AG09319 (cell line): ENCODE measurements around the gene HOXA3.

Source experiments
- DNase-seq: peaks from one replicate; pipeline ENCODE4 v3.0.0-alpha.2; 2010; ENCODE audit warnings: low read depth; ENCODE audit errors: extremely low read depth
- TF ChIP-seq, protein P1 (sequence below): IDR thresholded peaks from 2 replicates; pipeline ENCODE4 v1.5.1; 2011; ENCODE audit warnings: low read depth, mild to moderate bottlenecking, inconsistent platforms, low read length, moderate library complexity

HOXA3 gene

GRCh38 chr7:27187475-27188385 is 35.3 kb upstream of the HOXA3 start:
- TF ChIP-seq, protein P1, sequence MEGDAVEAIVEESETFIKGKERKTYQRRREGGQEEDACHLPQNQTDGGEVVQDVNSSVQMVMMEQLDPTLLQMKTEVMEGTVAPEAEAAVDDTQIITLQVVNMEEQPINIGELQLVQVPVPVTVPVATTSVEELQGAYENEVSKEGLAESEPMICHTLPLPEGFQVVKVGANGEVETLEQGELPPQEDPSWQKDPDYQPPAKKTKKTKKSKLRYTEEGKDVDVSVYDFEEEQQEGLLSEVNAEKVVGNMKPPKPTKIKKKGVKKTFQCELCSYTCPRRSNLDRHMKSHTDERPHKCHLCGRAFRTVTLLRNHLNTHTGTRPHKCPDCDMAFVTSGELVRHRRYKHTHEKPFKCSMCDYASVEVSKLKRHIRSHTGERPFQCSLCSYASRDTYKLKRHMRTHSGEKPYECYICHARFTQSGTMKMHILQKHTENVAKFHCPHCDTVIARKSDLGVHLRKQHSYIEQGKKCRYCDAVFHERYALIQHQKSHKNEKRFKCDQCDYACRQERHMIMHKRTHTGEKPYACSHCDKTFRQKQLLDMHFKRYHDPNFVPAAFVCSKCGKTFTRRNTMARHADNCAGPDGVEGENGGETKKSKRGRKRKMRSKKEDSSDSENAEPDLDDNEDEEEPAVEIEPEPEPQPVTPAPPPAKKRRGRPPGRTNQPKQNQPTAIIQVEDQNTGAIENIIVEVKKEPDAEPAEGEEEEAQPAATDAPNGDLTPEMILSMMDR = no peak

DNA sequence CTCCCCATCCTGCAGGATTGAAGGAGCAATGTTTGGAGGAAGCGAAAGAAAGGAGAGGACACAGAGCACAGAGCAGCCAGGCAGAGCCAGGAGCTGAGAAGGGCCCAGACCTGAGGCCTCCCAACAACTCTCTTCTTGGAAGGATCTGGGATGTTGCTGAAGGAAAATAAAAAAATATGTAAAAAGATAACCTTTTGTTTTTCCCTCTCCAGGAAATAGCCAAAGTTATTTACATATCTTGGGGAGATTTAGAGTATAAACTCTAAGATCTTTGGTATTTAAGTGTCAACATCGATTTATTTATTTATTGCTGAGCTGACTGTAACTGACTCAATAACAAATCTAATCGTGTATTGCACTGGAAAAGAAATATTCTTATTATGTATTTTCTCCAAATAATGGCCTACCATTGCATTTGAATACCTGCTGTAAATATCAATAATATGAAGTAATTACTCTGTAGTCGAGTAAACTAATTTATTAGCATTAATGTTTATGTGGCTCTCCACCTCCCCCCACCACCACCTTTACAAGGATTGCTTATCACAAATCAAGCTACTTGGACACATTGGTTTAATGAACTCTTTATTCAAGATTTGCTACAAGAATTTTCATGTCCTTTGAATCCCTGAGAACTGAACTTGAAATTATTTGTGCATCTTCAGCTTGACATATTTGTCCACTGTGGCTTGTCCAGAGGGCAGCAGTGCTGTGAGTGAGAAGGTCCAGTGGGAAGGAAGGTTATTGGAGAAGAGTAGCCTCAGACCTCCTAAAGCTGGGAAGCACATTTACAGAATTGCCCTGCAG is 34.5 kb upstream of the HOXA3 start:
- TF ChIP-seq, protein P1 = no peak
- no peak for DNase-seq

More at GRCh38 chr7:27187475-27188385, 35.3 kb upstream of the HOXA3 start:
- no peak for DNase-seq

GRCh38 chr7:27185854-27186667 is 33.7 kb upstream of the HOXA3 start:
- TF ChIP-seq, protein P1 = no peak
- no peak for DNase-seq

- DNase-seq = peak; percentile 10
- TF ChIP-seq, protein P1 = no peak
Observed at GRCh38 chr7:27185013-27185853, 32.9 kb upstream of the HOXA3 start, which contains the start of gene HOXA11. Gene HOXA11, minus strand, starts transcription at chr7:27185232. Its CDS starts 88 bp downstream, at chr7:27185144.

DNA sequence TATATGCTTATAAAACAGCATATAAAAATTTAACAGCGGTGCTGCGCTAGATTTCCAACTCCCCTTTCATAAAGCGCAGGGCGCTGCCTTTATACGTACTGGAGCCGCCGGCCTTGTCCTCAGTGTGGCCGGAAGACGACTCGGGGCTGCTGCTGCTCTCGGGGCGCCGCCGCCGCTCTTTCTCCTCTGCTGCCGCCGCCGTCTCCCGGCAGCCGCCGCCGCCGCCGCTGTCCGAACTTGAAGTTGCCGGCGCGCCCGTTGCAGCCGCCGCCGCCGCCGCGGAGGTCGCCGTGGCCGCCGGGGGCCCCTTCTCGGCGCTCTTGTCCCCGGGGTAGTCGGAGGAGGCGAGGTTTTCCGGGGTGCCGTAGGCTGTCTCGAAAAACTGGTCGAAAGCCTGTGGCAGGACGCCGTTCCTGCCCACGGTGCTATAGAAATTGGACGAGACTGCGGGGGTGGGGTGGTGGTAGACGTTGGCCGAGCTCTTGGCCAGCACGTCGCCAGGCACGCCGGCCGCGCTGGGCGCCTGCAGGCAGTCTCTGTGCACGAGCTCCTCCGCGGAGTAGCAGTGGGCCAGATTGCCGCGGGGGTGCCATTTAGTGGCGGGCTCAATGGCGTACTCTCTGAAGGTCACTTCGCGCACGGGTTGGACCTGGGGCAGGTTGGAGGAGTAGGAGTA is 32.1 kb upstream of the HOXA3 start:
- no peak for DNase-seq
- TF ChIP-seq, protein P1 = no peak
